Skeletal muscle satellite cell (primary cell): ENCODE results near the gene LIMK1. TPM values are rescaled to one million over a fixed set of nuclear protein-coding genes. Genes with fewer than 3 reads are reported as not detected.
"Not testable (repeated sequence)": the region's sequence is repeated elsewhere in the genome, so short reads cannot be mapped to it uniquely, and the experiment has no call there.

Source experiments
- H3K27me3 ChIP-seq: 2 replicates; pipeline ENCODE4 v1.7.0; 2013; ENCODE audit warnings: low read length; ENCODE audit not compliant: control insufficient read depth, insufficient read depth
- H3K36me3 ChIP-seq: 2 replicates; pipeline ENCODE4 v1.7.0; 2013; ENCODE audit warnings: mild to moderate bottlenecking, control low read depth, low read length; ENCODE audit not compliant: insufficient read depth
- H3K4me1 ChIP-seq: 2 replicates; pipeline ENCODE4 v1.7.0; 2013; ENCODE audit warnings: low read length; ENCODE audit not compliant: control insufficient read depth, insufficient read depth
- H3K4me2 ChIP-seq: 2 replicates; pipeline ENCODE4 v1.7.0; 2013; ENCODE audit warnings: mild to moderate bottlenecking, low read length
- H3K4me3 ChIP-seq: 2 replicates; pipeline ENCODE4 v1.7.0; 2013; ENCODE audit warnings: low read length
- H3K9ac ChIP-seq: 2 replicates; pipeline ENCODE4 v1.7.0; 2013; ENCODE audit warnings: mild to moderate bottlenecking, low read depth, low read length, moderate library complexity
- H3K9me3 ChIP-seq: replicated peaks from 2 replicates; pipeline ENCODE4 v1.7.0; 2013; ENCODE audit warnings: mild to moderate bottlenecking, control low read depth, low read length
- total RNA-seq: library from RNA; depleted of rRNA; stranded (reverse); fragments of >200 nt; gene quantifications from 2 replicates; pipeline ENCODE4 v1.2.3, GENCODE V29; 2012; rRNA removed

Gene LIMK1
- total RNA-seq, result 51.3 and 54.0 TPM in 2 replicates

- Histone ChIP-seq H3K9me3 (no peaks in the 10 kb centered on the region), H3K4me1 (peaks cover 31% of the 10 kb centered on the region), H3K9ac (peak within 1 kb of the TSS; percentile 93), H3K4me2 (peak within 1 kb of the TSS; percentile 99), H3K27me3 (no peaks in the 10 kb centered on the region), H3K4me3 (peak within 1 kb of the TSS; percentile 88), H3K36me3 (peaks cover 17% of the 10 kb centered on the region)
These were observed at the start of gene LIMK1 for GRCh38 chr7:74083117-74083876. TSS of gene LIMK1 (plus strand) at chr7:74083804. CDS start at chr7:74083991, 187 bp downstream.

GRCh38 chr7:74037609-74038008, 46.0 kb upstream of the LIMK1 start:
- peaks cover 45% of the 10 kb centered on the region for H3K4me1 ChIP-seq
- H3K9ac ChIP-seq, result no peak overlapping the region
- no peak overlapping the region for H3K4me2 ChIP-seq
- H3K36me3 ChIP-seq, result no peaks in the 10 kb centered on the region
- H3K27me3 ChIP-seq, result peaks cover 8% of the 10 kb centered on the region
- H3K4me3 ChIP-seq, result no peak overlapping the region
- H3K9me3 ChIP-seq, result no peaks in the 10 kb centered on the region

- Histone ChIP-seq H3K9me3 (no peaks in the 10 kb centered on the region), H3K4me1 (peaks cover 37% of the 10 kb centered on the region), H3K4me2 (no peak overlapping the region), H3K4me3 (no peak overlapping the region), H3K36me3 (no peaks in the 10 kb centered on the region), H3K9ac (peak overlapping the region; percentile 46), H3K27me3 (peaks cover 8% of the 10 kb centered on the region)
These were observed 45.2 kb upstream of the LIMK1 start for GRCh38 chr7:74038194-74038961.

- Histone ChIP-seq H3K4me1 (peaks cover 27% of the 10 kb centered on the region), H3K9ac (peak overlapping the region; percentile 46), H3K27me3 (peaks cover 8% of the 10 kb centered on the region), H3K4me3 (no peak overlapping the region), H3K4me2 (no peak overlapping the region), H3K9me3 (no peaks in the 10 kb centered on the region), H3K36me3 (no peaks in the 10 kb centered on the region)
These were observed 44.3 kb upstream of the LIMK1 start for GRCh38 chr7:74039337-74039736.

- Histone ChIP-seq H3K4me1 (peaks cover 27% of the 10 kb centered on the region), H3K27me3 (peaks cover 8% of the 10 kb centered on the region), H3K36me3 (no peaks in the 10 kb centered on the region), H3K4me2 (no peak overlapping the region), H3K9me3 (no peaks in the 10 kb centered on the region), H3K9ac (no peak overlapping the region), H3K4me3 (no peak overlapping the region)
These were observed 43.4 kb upstream of the LIMK1 start for GRCh38 chr7:74040101-74040790.

GRCh38 chr7:74040791-74041520, 42.6 kb upstream of the LIMK1 start:
- H3K9ac ChIP-seq, result no peak overlapping the region
- H3K36me3 ChIP-seq, result no peaks in the 10 kb centered on the region
- no peaks in the 10 kb centered on the region for H3K9me3 ChIP-seq
- peaks cover 8% of the 10 kb centered on the region for H3K27me3 ChIP-seq
- no peak overlapping the region for H3K4me3 ChIP-seq
- peaks cover 27% of the 10 kb centered on the region for H3K4me1 ChIP-seq
- no peak overlapping the region for H3K4me2 ChIP-seq

- Histone ChIP-seq H3K36me3 (no peaks in the 10 kb centered on the region), H3K4me1 (peaks cover 21% of the 10 kb centered on the region), H3K4me2 (no peak overlapping the region), H3K9me3 (no peaks in the 10 kb centered on the region), H3K9ac (no peak overlapping the region), H3K27me3 (peaks cover 8% of the 10 kb centered on the region), H3K4me3 (no peak overlapping the region)
These were observed 40.7 kb upstream of the LIMK1 start for GRCh38 chr7:74042746-74043522.

GRCh38 chr7:74043523-74043951, 40.1 kb upstream of the LIMK1 start:
- Histone ChIP-seq H3K9ac (no peak overlapping the region), H3K36me3 (no peaks in the 10 kb centered on the region)

GRCh38 chr7:74044366-74045350, 38.9 kb upstream of the LIMK1 start:
- Histone ChIP-seq H3K9me3 (no peaks in the 10 kb centered on the region), H3K36me3 (no peaks in the 10 kb centered on the region), H3K9ac (no peak overlapping the region), H3K4me1 (peaks cover 4% of the 10 kb centered on the region), H3K27me3 (peaks cover 5% of the 10 kb centered on the region), H3K4me2 (no peak overlapping the region), H3K4me3 (no peak overlapping the region)

More at GRCh38 chr7:74043523-74043951, 40.1 kb upstream of the LIMK1 start:
- Histone ChIP-seq H3K27me3 (peaks cover 8% of the 10 kb centered on the region), H3K9me3 (no peaks in the 10 kb centered on the region), H3K4me3 (no peak overlapping the region), H3K4me1 (peaks cover 15% of the 10 kb centered on the region), H3K4me2 (no peak overlapping the region)

GRCh38 chr7:74046581-74046980, 37.0 kb upstream of the LIMK1 start:
- H3K9me3 ChIP-seq, H3K9ac ChIP-seq, H3K36me3 ChIP-seq, H3K4me1 ChIP-seq, H3K4me2 ChIP-seq, H3K27me3 ChIP-seq, H3K4me3 ChIP-seq: not testable (repeated sequence)
